Measurements from ENCODE around the gene CIT.
"Not testable (repeated sequence)": the region's sequence is repeated elsewhere in the genome, so short reads cannot be mapped to it uniquely, and the experiment has no call there.

CIT gene

DNA sequence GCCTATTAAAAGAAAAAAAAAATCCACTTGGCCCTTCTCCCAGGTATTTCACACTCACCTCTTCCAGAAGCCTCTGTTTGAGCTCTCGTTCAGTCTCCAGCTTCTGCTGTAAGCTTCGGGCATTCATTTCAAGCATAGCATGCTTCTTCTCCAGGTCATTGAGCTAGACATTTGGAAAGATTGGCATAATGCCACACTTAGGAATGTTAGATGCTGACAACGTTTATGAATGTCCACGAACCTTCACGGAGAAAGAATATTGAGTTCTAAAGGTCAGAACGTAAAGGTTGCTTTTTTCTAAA is 148.7 kb downstream of the CIT start:
- DNase-seq, result no peak

DNA sequence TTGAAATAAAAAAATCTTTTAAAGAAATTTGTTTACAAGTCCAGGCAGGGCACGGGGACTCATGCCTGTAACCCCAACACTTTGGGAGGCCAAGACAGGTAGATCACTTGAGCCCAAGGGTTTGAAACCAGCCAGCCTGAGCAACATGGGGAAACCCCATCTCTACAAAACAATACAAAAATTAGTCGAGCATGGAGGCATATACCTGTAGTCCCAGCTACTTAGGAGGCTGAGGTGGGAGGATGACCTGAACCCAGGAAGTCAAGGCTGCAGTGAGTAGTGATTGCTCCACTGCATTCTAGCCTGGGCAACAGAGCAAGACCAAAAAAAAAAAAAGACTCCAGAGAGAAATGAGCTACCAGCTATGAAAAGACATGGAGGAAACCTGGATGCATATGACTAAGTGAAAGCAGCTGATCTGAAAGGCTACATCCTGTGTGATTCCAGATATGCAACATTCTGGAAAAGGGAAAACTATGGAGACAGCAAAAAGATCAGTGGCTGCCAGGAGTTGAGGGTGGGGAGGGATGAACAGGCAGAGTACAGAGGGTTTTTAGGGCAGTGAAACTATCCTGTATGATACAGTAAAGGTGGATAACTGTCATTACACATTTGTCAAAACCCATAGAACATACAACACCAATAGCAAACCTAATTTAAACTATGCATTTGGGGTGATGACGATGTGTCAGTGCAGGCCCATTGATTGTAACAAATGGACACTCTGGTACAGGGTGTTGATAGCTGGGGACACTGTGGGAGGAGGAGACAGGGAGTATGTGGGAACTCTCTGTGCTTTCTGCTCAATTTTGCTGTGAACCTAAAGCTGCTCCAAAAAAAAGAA is 149.3 kb downstream of the CIT start:
- no peak for DNase-seq

- DNase-seq, result no peak
Measured at GRCh38 chr12:119725523-119725922, 151.6 kb downstream of the CIT start.

DNA sequence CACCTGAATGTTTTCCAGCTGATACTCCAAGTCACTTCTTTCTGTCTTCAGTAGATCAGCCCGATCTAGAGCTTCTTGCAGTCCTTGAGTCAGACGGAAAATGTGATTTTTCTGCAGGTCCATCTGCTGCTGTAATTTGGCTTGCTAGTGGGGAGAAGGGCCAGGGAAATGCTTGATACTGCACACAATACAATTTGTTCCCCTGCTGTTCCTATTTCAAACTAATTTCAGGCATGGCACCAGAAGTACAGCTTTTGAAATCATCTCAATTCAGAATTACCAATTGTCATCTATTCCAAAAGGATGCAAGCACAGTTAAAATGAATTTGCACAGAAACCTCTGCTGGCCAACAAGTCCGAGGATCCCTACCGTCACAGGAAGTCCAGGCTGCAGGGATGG is 155.8 kb downstream of the CIT start:
- DNase-seq, result no peak

DNA sequence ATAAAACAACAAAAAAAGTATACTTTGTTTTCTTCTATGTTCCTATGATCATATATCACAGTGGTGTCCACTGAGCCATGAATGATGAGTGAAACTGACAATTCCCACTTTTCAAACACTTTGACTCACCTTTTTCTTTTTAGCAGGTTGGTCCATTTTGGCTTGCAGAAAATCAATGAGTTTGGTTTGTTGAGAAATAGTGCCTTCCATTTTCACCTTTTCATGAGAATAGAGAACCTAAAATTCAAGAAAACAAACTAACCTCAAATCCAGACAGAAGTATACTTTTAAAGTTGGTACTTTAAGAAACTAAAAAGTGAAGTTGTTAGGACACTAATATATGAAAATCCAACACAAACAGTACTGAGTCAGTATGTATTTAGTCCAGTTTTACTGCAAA is 156.8 kb downstream of the CIT start:
- no peak for DNase-seq

GRCh38 chr12:119718141-119718540 is 159.0 kb downstream of the CIT start:
- no peak for DNase-seq

- no peak for DNase-seq
Measured at GRCh38 chr12:119715268-119715620, 161.9 kb downstream of the CIT start.

DNA sequence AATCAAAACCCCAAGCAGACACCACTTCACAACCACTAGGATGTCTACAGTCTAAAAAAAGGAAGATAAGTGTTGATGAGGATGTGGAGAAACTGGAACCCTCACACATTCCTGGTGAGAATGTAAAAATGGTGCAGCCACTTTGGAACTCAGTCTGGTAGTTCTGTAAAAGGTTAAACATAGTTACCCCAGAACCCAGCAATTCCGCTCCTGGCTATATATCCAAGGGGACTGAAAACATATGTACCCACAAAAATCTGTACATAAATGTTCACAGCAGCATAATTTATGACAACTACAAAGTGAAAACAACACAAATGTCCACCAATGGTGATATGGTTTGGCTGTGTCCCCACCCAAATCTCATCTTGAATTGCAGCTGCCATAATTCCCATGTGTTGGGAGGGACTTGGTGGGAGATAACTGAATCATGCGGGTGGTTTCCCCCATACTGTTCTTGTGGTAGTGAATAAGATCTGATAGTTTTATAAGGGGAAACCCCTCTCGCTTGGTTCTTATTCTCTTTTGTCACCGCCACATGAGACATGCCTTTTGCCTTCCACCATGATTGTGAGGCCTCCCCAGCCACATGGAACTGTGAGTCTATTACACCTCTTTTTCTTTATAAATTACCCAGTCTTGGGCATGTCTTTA is 162.4 kb downstream of the CIT start:
- no peak for DNase-seq

GRCh38 chr12:119713551-119714031 is 163.5 kb downstream of the CIT start:
- no peak for DNase-seq

DNA sequence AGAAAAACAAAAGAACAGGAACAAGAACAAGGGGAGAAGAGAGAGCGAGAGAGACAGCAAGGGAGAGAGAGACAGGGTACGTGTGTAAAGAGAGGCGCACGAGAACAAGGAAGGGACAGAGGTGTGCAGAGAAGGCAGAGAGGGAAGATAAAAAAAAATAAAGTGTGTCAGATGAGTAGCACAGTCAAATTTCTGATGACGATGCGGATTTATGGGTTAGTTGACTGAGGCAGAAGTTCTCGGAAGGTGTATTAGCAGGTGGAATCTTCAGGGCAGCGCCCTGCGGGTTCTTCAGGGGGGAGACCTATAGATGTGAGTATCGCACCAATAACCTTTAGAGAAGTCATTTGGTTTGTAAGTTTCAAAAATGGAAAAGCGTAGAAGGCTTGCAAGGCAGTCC is 164.4 kb downstream of the CIT start:
- no peak for DNase-seq

GRCh38 chr12:119711693-119712092 is 165.4 kb downstream of the CIT start:
- DNase-seq, result no peak

DNA sequence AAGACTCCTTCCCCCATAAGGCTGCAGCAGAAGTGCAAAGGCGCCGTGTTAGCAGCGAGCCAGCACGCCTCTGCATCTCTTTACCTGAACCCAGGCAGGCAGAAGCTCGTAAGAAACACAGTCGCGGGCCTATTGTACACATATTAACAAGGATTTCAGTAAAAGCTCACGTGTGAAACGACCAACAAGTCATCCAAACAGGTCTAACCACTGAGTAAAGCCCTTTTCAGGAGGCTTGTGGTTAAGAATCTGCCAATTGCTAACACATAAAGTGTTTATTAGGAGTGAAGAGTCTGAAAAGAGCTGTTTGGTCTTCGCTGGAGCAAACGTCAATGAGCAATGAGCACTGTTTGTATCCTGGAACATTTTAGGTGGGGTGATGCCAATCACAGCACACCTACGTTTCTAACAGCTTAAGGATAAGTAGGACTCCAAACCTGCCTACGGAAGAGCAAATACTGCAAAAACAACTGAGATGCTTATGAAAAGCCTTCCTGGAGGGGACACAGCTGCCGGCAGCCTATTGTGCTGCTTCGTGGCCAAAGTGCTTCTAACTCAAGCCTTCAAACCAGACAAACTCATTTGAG is 166.1 kb downstream of the CIT start:
- no peak for DNase-seq

DNA sequence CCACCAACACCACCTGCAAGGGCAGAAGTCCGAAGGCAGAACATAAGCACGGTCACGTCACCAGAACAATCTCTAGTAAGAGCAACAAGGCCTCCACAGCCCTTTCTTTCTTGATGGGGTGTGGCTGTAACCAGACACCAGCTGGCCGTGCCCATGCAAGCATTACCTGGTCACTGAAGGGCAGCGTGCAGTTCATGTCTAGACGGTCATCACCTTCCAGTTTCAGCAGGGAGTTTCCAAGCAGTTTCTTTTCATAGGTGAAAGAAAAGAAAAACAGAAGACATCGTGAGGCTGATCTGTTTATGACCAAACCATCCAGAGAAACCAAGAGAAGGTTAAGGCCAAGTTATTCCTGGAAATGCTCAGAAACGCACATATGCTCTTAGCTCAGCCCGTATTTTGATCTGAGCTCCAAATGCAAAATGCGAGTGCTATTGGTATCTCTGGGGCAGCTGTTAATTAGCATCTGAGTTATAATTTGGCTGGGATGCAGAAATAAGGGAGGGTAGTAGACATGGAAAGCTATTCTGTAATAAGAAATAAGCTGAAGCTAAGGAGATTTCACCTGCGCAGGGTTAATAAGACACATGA is 166.7 kb downstream of the CIT start:
- DNase-seq, result no peak

- not testable (repeated sequence) for DNase-seq
Measured at GRCh38 chr12:119706427-119706826, 170.7 kb downstream of the CIT start.

DNA sequence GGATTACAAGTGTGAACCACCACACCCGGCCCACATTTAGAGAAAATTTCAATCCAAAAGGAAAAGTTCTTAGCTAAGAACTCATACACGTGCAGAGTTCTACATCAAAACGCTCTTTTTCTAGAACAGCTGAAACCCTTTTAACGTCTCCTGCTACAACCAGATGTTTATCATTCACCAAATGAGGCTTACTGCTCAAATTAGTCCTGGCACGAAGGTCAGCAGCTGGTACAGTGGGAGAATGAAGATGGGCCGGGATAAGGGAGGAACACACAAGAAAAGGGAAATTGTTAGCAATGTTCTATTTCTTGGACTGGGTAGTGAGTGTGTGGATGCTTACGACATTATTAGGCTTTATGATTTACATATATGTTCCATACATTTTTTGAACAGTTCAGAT is 171.9 kb downstream of the CIT start:
- DNase-seq, result no peak

DNA sequence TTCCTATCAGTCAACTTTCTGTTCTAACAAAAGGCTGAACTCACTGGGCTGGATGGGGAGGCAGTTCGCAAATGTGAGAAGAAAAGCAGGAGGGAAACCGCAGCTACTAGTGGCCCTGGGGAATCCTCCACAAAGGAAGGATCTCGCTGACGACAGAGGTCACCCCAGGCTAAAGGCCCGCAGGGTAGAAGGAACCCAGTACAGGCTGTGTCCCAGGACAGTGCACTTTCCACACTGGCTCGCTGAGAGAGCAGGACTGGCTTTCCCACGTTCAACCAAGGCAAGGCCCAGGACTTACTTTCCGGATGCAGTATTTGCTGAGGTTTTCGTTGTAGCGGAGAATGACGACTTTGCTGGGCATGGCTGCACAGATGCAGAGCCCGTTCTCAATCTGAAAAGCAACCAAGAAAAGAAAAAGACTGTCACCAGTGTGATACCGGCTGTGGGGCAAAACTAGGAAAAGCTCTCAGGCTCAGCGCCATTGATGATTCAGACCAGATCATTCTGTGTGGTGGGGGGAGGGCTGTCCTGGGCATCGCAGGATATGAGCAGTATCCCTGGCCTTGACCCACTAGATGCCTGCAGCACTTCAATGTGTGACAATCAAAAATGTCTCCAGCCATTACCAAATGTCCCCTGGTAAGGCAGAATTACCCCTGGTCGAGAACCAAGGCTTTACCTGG is 172.9 kb downstream of the CIT start:
- DNase-seq, result no peak

GRCh38 chr12:119700078-119700477 is 177.0 kb downstream of the CIT start:
- DNase-seq, result no peak

DNA sequence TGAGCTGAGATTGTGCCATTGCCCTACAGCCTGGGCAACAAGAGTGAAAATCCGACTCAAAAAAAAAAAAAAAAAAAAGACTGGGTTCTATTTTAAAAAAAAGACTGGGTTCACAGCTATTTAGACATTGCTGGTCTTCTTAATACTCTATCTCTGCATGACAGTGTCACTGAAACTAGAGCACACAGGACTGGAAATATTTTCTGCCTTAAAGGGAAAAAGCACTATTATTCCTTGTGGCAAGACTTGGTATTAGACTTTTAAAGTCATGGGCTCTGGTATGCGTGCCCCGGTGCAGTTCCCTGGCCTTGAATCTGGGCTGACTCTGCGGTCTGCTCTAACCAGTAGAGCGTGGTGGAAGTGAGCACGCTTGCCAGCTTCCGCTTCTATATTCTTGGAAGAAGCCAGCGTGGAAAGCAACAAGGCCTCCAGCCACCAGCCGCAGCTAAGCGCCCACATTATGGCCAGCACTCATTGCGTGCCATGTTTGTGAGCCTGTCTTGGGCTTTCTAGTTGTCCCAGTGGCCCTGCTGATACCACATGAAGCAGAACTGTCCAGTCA is 177.8 kb downstream of the CIT start:
- no peak for DNase-seq

- DNase-seq, result no peak
Measured at GRCh38 chr12:119696943-119697342, 180.2 kb downstream of the CIT start.

DNA sequence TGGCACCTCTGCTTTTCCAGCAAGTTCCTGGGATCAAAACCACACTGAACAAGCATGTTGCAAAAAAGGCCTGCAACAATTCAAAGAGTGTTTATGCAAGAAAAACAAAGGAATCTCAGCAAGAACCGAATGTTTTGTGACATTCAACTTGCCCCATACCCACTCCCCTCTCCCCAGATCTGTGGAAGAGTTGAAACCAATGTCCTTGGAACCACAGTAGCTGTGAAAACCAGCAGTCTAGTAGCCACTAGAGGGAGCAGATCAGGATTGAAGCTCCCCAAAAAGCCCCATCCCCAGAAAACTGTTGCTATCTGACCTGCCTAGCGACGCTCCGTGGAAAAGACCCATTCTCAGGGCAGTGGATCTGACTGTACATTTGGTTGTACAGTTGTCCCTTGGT is 182.1 kb downstream of the CIT start:
- DNase-seq, result no peak

GRCh38 chr12:119694111-119694510 is 183.0 kb downstream of the CIT start:
- DNase-seq, result no peak

DNA sequence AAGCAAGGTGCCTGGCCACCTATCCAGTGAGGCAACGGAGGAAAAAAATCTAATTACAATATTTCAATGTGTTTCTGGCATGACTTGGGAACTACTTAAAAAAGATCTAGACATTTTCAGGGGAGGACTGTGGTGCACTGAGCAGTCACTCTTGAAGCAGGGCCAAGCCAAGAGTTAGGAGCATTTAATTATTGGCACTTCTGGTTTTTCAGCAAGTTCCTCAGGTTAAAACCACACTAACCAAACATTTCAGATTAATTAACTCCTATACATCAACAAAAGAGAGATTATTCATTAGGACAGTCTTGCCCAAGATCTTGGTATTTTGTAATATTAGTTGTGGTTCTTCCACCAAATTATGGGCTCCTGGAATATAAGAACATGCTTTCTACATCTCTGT is 183.6 kb downstream of the CIT start:
- no peak for DNase-seq

GRCh38 chr12:119692997-119693396 is 184.1 kb downstream of the CIT start:
- DNase-seq, result no peak

Data from activated CD8-positive, alpha-beta memory T cell treated with anti-CD3 and anti-CD28 coated beads, Interleukin-2, amount 50 U/mL, for 48 hours (primary cell).